ENCODE data around the gene XXYLT1. TPM values are rescaled to one million over a fixed set of nuclear protein-coding genes. Genes with fewer than 3 reads are reported as not detected.

The XXYLT1 gene
- polyA plus RNA-seq, 4 donors: 0.81 to 11.7 (median 4.6) TPM

GRCh38 chr3:195256639-195257453, 14.1 kb downstream of the XXYLT1 start:
- H3K4me1 ChIP-seq (ENCODE audit: control insufficient read depth in 3 of 3, insufficient read depth in 2 of 3, low read depth in 1 of 3, low read length in 2 of 3): peaks cover 0 to 30% (median 6%) of the 10 kb centered on the region in 3 donors
- H3K27ac ChIP-seq (ENCODE audit: low read depth in 1 of 3, low read length in 2 of 3): no peak overlapping the region
- FAIRE-seq (no peak), DNase-seq (no peak)
- no peak overlapping the region for H3K4me3 ChIP-seq (ENCODE audit: low read depth in 1 of 3, low read length in 3 of 3)
- WGBS, 3 donors: 93 to 96% (median 95%) methylated on average over 19 of the region's 19 CpGs
- H3K27me3 ChIP-seq (ENCODE audit: control insufficient read depth in 3 of 3, insufficient read depth in 3 of 3, low read length in 3 of 3): no peaks in the 10 kb centered on the region
- H3K9me3 ChIP-seq (ENCODE audit: control insufficient read depth in 2 of 2, insufficient read depth in 1 of 2, low read depth in 1 of 2, low read length in 1 of 2): no peaks in the 10 kb centered on the region
- peaks cover 0 to 20% (median 0%) of the 10 kb centered on the region in 3 donors for H3K36me3 ChIP-seq (ENCODE audit: control insufficient read depth in 3 of 3, insufficient read depth in 2 of 3, low read depth in 1 of 3, low read length in 3 of 3)

GRCh38 chr3:195255571-195256501, 15.1 kb downstream of the XXYLT1 start:
- WGBS, 3 donors: 89 to 93% (median 92%) methylated on average over 22 of the region's 22 CpGs
- peaks cover 0 to 26% (median 6%) of the 10 kb centered on the region in 3 donors for H3K4me1 ChIP-seq (ENCODE audit: control insufficient read depth in 3 of 3, insufficient read depth in 2 of 3, low read depth in 1 of 3, low read length in 2 of 3)
- H3K9me3 ChIP-seq (ENCODE audit: control insufficient read depth in 2 of 2, insufficient read depth in 1 of 2, low read depth in 1 of 2, low read length in 1 of 2): no peaks in the 10 kb centered on the region
- DNase-seq (no peak), FAIRE-seq (no peak)
- no peaks in the 10 kb centered on the region for H3K27me3 ChIP-seq (ENCODE audit: control insufficient read depth in 3 of 3, insufficient read depth in 3 of 3, low read length in 3 of 3)
- no peak overlapping the region for H3K4me3 ChIP-seq (ENCODE audit: low read depth in 1 of 3, low read length in 3 of 3)
- H3K36me3 ChIP-seq (ENCODE audit: control insufficient read depth in 3 of 3, insufficient read depth in 2 of 3, low read depth in 1 of 3, low read length in 3 of 3): peaks cover 0 to 26% (median 0%) of the 10 kb centered on the region in 3 donors
- no peak overlapping the region for H3K27ac ChIP-seq (ENCODE audit: low read depth in 1 of 3, low read length in 2 of 3)

- DNase-seq: no peak
- Histone ChIP-seq H3K27ac (ENCODE audit: low read depth in 1 of 3, low read length in 2 of 3) (no peak overlapping the region), H3K9me3 (ENCODE audit: control insufficient read depth in 2 of 2, insufficient read depth in 1 of 2, low read depth in 1 of 2, low read length in 1 of 2) (no peaks in the 10 kb centered on the region), H3K4me1 (ENCODE audit: control insufficient read depth in 3 of 3, insufficient read depth in 2 of 3, low read depth in 1 of 3, low read length in 2 of 3) (peaks cover 0 to 23% (median 6%) of the 10 kb centered on the region in 3 donors), H3K36me3 (ENCODE audit: control insufficient read depth in 3 of 3, insufficient read depth in 2 of 3, low read depth in 1 of 3, low read length in 3 of 3) (peaks cover 0 to 26% (median 0%) of the 10 kb centered on the region in 3 donors), H3K4me3 (ENCODE audit: low read depth in 1 of 3, low read length in 3 of 3) (no peak overlapping the region), H3K27me3 (ENCODE audit: control insufficient read depth in 3 of 3, insufficient read depth in 3 of 3, low read length in 3 of 3) (no peaks in the 10 kb centered on the region)
- no peak for FAIRE-seq
- WGBS, 3 donors: 93 to 97% (median 95%) methylated on average over 13 of the region's 13 CpGs
Observed at GRCh38 chr3:195255176-195255500, 15.8 kb downstream of the XXYLT1 start.

GRCh38 chr3:195254454-195255175, 16.3 kb downstream of the XXYLT1 start:
- H3K36me3 ChIP-seq (ENCODE audit: control insufficient read depth in 3 of 3, insufficient read depth in 2 of 3, low read depth in 1 of 3, low read length in 3 of 3): peaks cover 0 to 26% (median 0%) of the 10 kb centered on the region in 3 donors
- whole genome bisulfite sequencing, 3 donors: 94 to 96% (median 94%) methylated on average over 16 of the region's 16 CpGs
- no peak overlapping the region for H3K27ac ChIP-seq (ENCODE audit: low read depth in 1 of 3, low read length in 2 of 3)
- H3K4me1 ChIP-seq (ENCODE audit: control insufficient read depth in 3 of 3, insufficient read depth in 2 of 3, low read depth in 1 of 3, low read length in 2 of 3): peaks cover 0 to 23% (median 6%) of the 10 kb centered on the region in 3 donors
- H3K4me3 ChIP-seq (ENCODE audit: low read depth in 1 of 3, low read length in 3 of 3): no peak overlapping the region
- DNase-seq (no peak), FAIRE-seq (no peak)
- no peaks in the 10 kb centered on the region for H3K9me3 ChIP-seq (ENCODE audit: control insufficient read depth in 2 of 2, insufficient read depth in 1 of 2, low read depth in 1 of 2, low read length in 1 of 2)
- H3K27me3 ChIP-seq (ENCODE audit: control insufficient read depth in 3 of 3, insufficient read depth in 3 of 3, low read length in 3 of 3): no peaks in the 10 kb centered on the region

- FAIRE-seq (no peak), DNase-seq (no peak)
- 93 to 97% (median 93%) methylated on average over 10 of the region's 10 CpGs for WGBS, 3 donors
- no peaks in the 10 kb centered on the region for H3K27me3 ChIP-seq (ENCODE audit: control insufficient read depth in 3 of 3, insufficient read depth in 3 of 3, low read length in 3 of 3)
- H3K36me3 ChIP-seq (ENCODE audit: control insufficient read depth in 3 of 3, insufficient read depth in 2 of 3, low read depth in 1 of 3, low read length in 3 of 3): peaks cover 0 to 26% (median 0%) of the 10 kb centered on the region in 3 donors
- peaks cover 0 to 16% (median 2%) of the 10 kb centered on the region in 3 donors for H3K4me1 ChIP-seq (ENCODE audit: control insufficient read depth in 3 of 3, insufficient read depth in 2 of 3, low read depth in 1 of 3, low read length in 2 of 3)
- H3K27ac ChIP-seq (ENCODE audit: low read depth in 1 of 3, low read length in 2 of 3): no peak overlapping the region
- H3K4me3 ChIP-seq (ENCODE audit: low read depth in 1 of 3, low read length in 3 of 3): no peak overlapping the region
- no peaks in the 10 kb centered on the region for H3K9me3 ChIP-seq (ENCODE audit: control insufficient read depth in 2 of 2, insufficient read depth in 1 of 2, low read depth in 1 of 2, low read length in 1 of 2)
Observed at GRCh38 chr3:195253923-195254432, 17.0 kb downstream of the XXYLT1 start.

GRCh38 chr3:195251336-195252065, 19.5 kb downstream of the XXYLT1 start:
- Histone ChIP-seq H3K36me3 (ENCODE audit: control insufficient read depth in 3 of 3, insufficient read depth in 2 of 3, low read depth in 1 of 3, low read length in 3 of 3) (peaks cover 0 to 29% (median 0%) of the 10 kb centered on the region in 3 donors), H3K27me3 (ENCODE audit: control insufficient read depth in 3 of 3, insufficient read depth in 3 of 3, low read length in 3 of 3) (no peaks in the 10 kb centered on the region), H3K4me1 (ENCODE audit: control insufficient read depth in 3 of 3, insufficient read depth in 2 of 3, low read depth in 1 of 3, low read length in 2 of 3) (peaks cover 0 to 3% (median 0%) of the 10 kb centered on the region in 3 donors), H3K4me3 (ENCODE audit: low read depth in 1 of 3, low read length in 3 of 3) (no peak overlapping the region), H3K9me3 (ENCODE audit: control insufficient read depth in 2 of 2, insufficient read depth in 1 of 2, low read depth in 1 of 2, low read length in 1 of 2) (peaks cover 0 to 6% of the 10 kb centered on the region in 2 donors), H3K27ac (ENCODE audit: low read depth in 1 of 3, low read length in 2 of 3) (no peak overlapping the region)
- WGBS, 3 donors: 85 to 91% (median 89%) methylated on average over 14 of the region's 14 CpGs
- DNase-seq (no peak), FAIRE-seq (no peak)

- no peak for FAIRE-seq
- Histone ChIP-seq H3K27ac (ENCODE audit: low read depth in 1 of 3, low read length in 2 of 3) (no peak overlapping the region), H3K36me3 (ENCODE audit: control insufficient read depth in 3 of 3, insufficient read depth in 2 of 3, low read depth in 1 of 3, low read length in 3 of 3) (peaks cover 0 to 24% (median 0%) of the 10 kb centered on the region in 3 donors), H3K27me3 (ENCODE audit: control insufficient read depth in 3 of 3, insufficient read depth in 3 of 3, low read length in 3 of 3) (no peaks in the 10 kb centered on the region), H3K9me3 (ENCODE audit: control insufficient read depth in 2 of 2, insufficient read depth in 1 of 2, low read depth in 1 of 2, low read length in 1 of 2) (peaks cover 0 to 6% of the 10 kb centered on the region in 2 donors), H3K4me1 (ENCODE audit: control insufficient read depth in 3 of 3, insufficient read depth in 2 of 3, low read depth in 1 of 3, low read length in 2 of 3) (peaks cover 0 to 3% (median 0%) of the 10 kb centered on the region in 3 donors), H3K4me3 (ENCODE audit: low read depth in 1 of 3, low read length in 3 of 3) (no peak overlapping the region)
- 67 to 77% (median 76%) methylated on average over 14 of the region's 14 CpGs for WGBS, 3 donors
- no peak for DNase-seq
Observed at GRCh38 chr3:195250473-195251251, 20.3 kb downstream of the XXYLT1 start.

Data from small intestine (tissue), 7 donors.